Measurements from ENCODE around the gene ZNF264.
"Not testable (repeated sequence)": the region's sequence is repeated elsewhere in the genome, so short reads cannot be mapped to it uniquely, and the experiment has no call there.

The ZNF264 gene

GRCh38 chr19:57245959-57246358 is 54.7 kb downstream of the ZNF264 start:
- DNase-seq: no peak

- DNase-seq: no peak
Observed at GRCh38 chr19:57248646-57249045, 57.3 kb downstream of the ZNF264 start.

- DNase-seq: no peak
Observed at GRCh38 chr19:57249329-57249728, 58.0 kb downstream of the ZNF264 start.

- not testable (repeated sequence) for DNase-seq
Observed at GRCh38 chr19:57253767-57254166, 62.5 kb downstream of the ZNF264 start.

GRCh38 chr19:57262044-57262443 is 70.7 kb downstream of the ZNF264 start:
- no peak for DNase-seq

GRCh38 chr19:57263244-57263741 is 72.0 kb downstream of the ZNF264 start:
- no peak for DNase-seq

- no peak for DNase-seq
Observed at GRCh38 chr19:57267291-57267690, 76.0 kb downstream of the ZNF264 start.

- no peak for DNase-seq
Observed at GRCh38 chr19:57269515-57270250, 78.4 kb downstream of the ZNF264 start.

- DNase-seq: no peak
Observed at GRCh38 chr19:57271280-57271679, 80.0 kb downstream of the ZNF264 start.
